HG03460 (cell line): Measurements from ENCODE around the gene ATF7IP2.
"Not testable (repeated sequence)": the region's sequence is repeated elsewhere in the genome, so short reads cannot be mapped to it uniquely, and the experiment has no call there.

Experiments used
- ATAC-seq: cut with Tn5 transposase; IDR thresholded peaks from one replicate; pipeline ENCODE4 v1.9.1; 2021; ENCODE audit not compliant: unreplicated experiment

The ATF7IP2 gene

GRCh38 chr16:10385725-10386516 lies at the start of gene ATF7IP2:
Gene ATF7IP2, plus strand, starts transcription at chr16:10386061. Its CDS starts 44,560 bp downstream, at chr16:10430621.
- peak; percentile 80 for ATAC-seq

- no peak for ATAC-seq
Observed at GRCh38 chr16:10338426-10338825, 47.4 kb upstream of the ATF7IP2 start.

GRCh38 chr16:10339777-10340732 lies 45.8 kb upstream of the ATF7IP2 start:
- no peak for ATAC-seq

DNA sequence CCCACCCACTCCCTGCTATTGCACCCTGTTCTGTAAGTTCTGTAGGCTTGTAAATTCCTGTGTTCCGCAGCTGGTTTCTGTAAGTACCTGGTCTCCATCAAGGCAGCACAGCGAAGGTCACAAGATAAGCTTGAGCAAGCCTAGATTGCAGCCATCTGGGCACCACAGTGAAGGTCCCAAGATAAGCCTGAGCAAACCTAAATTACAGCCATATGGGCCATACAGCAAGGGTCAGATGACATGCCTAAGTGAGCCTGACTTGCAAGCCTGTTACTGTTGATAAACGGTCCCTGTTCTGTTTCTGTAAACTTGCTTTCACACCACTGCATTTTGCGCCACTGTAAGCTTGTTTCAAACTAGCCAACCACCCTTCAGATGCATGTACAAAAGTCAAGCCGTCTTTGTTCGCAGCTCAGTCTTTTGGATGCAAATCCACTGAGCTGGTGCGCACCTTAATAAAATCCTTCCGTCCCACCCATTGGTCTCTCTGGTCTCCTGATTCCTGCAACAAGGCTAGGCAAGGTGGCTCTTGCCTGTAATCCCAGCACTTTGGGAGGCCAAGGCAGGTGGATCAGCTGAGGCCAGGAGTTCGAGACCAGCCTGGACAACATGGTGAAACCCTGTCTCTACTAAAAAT lies 42.6 kb upstream of the ATF7IP2 start:
- no peak for ATAC-seq

GRCh38 chr16:10344699-10345098 lies 41.2 kb upstream of the ATF7IP2 start:
- not testable (repeated sequence) for ATAC-seq

DNA sequence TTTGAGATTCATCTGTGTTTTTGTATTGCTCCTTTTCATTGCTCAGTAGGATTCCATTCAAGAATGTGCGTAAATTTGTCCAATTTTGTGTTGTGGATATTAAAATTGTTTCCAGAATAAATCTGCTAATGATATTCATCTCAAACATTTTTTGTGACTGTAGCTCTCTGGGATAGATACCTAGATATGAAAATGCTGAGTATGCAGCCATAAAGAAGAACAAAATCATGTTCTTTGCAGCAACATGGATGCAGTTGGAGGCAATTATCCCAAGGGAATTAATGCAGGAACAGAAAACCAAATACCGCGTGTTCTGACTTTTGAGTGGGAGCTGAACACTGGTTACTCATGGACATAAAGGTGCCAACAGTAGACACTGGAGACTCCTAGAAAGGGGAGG lies 40.2 kb upstream of the ATF7IP2 start:
- no peak for ATAC-seq

DNA sequence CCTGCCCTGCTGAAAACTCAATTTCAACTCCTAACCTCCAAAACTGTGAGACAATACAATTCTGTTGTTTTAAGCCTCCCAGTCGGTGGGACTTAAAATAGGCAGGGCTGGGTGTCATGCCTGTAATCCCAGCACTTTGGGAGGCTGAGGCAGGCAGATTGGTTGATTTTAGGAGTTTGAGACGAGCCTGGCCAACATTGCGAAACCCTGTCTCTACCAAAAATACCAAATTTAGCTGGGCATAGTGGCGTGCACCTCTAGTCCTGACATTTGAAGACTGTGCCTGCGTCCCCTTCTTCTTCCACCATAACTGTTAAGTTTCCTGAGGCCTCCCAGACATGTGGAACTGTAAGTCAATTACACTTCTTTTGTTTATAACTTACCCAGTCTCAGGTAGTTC lies 36.0 kb upstream of the ATF7IP2 start:
- ATAC-seq = no peak

GRCh38 chr16:10352262-10352661 lies 33.6 kb upstream of the ATF7IP2 start:
- no peak for ATAC-seq

GRCh38 chr16:10355589-10355988 lies 30.3 kb upstream of the ATF7IP2 start:
- no peak for ATAC-seq

DNA sequence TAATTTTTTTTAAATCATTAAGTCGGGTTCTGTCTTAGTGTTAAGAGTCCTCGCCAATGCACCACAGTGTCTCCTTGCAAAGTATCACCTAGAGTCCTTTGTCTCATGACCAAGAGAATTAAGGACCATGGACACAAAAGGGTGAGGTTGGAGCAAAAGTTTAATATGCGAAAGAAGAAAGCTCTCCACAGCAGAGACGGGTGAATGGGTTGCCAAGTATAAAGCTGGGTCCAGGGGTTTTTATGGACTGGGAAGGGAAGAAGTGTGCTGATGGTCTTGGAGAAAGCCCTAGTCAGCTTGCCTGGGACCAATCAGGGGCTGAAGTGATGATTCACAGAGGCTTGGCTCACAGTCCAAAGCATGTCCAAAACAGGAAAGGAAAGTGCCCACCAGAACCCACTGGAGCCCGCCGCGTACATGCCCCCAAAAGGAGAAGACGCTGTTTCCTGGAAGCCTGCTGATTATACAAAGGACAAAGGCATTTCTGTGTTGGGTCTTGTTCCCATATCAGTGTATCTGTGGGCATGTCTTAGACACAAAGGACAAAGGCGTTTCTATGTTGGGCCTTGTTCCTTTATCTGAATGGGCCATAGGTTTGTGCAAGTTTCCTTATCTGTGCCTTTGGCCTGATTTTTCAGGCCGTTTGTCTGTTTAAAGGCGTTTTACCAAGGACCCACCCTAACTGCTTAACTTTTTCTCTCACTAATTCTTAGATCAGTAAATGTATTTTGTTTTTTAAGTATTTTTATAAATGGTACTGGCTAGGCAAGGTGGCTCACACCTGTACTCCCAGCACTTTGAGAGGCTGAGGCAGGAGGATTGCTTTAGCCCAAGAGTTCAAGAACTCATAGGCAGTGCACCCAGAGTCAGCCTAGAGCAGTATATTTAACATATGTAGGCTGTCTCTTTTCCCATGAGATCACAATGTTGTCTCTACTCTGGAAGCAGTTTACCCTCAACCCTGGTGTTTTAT lies 28.7 kb upstream of the ATF7IP2 start:
- ATAC-seq = no peak

DNA sequence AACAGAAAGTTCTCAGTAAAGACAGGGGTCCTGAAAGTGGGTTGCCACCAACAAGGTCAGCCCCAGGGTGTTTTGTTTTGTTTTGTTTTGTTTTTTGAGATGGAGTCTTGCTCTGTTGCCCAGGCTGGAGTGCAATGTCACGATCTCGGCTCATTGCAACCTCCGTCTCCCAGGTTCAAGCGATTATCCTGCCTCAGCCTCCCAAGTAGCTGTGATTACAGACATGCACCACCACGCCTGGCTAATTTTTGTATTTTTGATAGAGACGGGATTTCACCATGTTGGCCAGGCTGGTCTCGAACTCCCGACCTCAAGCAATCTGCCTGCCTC lies 24.1 kb upstream of the ATF7IP2 start:
- not testable (repeated sequence) for ATAC-seq

GRCh38 chr16:10362077-10362863 lies 23.6 kb upstream of the ATF7IP2 start:
- no peak for ATAC-seq

GRCh38 chr16:10362864-10363197 lies 23.0 kb upstream of the ATF7IP2 start:
- not testable (repeated sequence) for ATAC-seq

- ATAC-seq = not testable (repeated sequence)
Observed at GRCh38 chr16:10366619-10367018, 19.2 kb upstream of the ATF7IP2 start.

DNA sequence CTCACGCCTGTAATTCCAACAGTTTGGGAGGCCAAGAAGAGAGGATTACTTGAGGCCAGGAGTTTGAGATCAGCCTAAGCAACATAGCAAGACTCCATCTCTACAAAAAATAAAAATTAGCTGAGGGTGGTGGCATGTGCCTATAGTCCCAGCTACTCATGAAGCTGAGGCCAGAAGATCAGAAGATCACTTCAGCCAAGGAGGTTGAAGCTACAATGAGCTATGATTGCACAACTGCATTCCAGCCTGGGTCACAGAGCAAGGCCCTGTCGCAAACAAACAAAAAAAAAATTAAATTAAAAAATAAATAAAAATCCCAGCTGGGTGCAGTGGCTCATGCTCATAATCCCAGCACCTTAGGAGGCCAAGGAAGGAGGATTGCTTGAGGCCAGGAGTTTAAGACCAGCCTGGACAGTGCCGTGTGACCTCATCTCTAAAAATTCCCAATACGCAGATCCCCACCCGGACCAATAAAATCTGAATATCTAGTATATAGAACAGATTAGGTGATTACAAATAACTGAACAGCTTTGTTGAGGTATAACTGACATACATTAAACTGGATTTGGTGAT lies 18.2 kb upstream of the ATF7IP2 start:
- no peak for ATAC-seq

DNA sequence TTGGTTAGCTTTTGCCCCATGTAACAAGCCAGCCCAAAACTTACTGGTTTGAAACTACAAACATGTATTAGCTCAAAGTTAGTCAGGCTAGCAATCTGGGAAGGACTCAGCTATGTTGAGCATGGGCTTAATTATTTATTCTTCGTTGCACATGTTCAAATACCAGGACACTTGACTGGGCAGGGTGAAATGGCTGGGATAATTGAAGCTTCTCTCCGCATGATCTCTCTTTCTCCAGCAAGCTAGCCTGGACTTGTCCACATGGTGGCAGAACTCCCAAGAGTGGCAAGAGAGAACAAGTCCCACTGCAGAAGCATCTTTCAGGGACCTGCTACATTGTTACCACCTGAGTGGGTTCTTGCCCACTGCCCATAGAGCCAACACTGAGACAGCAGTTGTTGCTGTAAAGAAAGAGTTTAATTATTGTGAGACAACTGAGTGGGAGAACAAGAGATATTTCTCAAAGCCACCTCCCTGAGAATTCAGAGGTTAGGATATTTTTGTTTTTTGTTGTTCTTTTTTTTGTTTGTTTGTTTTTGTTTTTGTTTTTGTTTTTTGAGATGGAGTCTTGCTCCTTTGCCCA lies 16.8 kb upstream of the ATF7IP2 start:
- ATAC-seq = no peak

- ATAC-seq = peak; percentile 74
Observed at GRCh38 chr16:10370096-10370726, 15.7 kb upstream of the ATF7IP2 start.

- no peak for ATAC-seq
Observed at GRCh38 chr16:10371592-10371991, 14.3 kb upstream of the ATF7IP2 start.
